ENCODE results near the gene ABHD14A.

- TF ChIP-seq TARDBP (CRISPR knock-in tag; IDR thresholded peaks at IDR 0.05) (no peak), MTA3 (CRISPR knock-in tag; IDR thresholded peaks at IDR 0.05) (no peak), HDAC1 (CRISPR knock-in tag; IDR thresholded peaks at IDR 0.05) (no peak), ZNF3 (CRISPR knock-in tag; IDR thresholded peaks at IDR 0.05) (no peak), FOXO1 (CRISPR knock-in tag; IDR thresholded peaks at IDR 0.05) (no peak), FOXP4 (CRISPR knock-in tag; IDR thresholded peaks at IDR 0.05) (no peak), ZSCAN29 (CRISPR knock-in tag; conservative IDR thresholded peaks at IDR 0.05) (no peak), ZFP36L2 (CRISPR knock-in tag; IDR thresholded peaks at IDR 0.05) (no peak), ZNF549 (CRISPR knock-in tag; IDR thresholded peaks at IDR 0.05) (no peak)
Measured at GRCh38 chr3:51960386-51960785, 14.5 kb upstream of the ABHD14A start.

Data from HepG2 (cell line).